K562 (cell line): ENCODE results near the gene ZNF260. TPM values are rescaled to one million over a fixed set of nuclear protein-coding genes. Genes with fewer than 3 reads are reported as not detected.

Source experiments
- BACH1 ChIP-seq: fragments of 200-800 bp; sonication (Bioruptor generic); IDR thresholded peaks from 2 replicates; pipeline ENCODE4 v1.6.1; 2016; ENCODE audit warnings: missing genetic modification characterization, missing compliant biosample characterization
- CBX2 ChIP-seq: fragments of 200-600 bp; sonication (generic); IDR thresholded peaks from one replicate; pipeline ENCODE4 v1.6.1; 2012; ENCODE audit warnings: mild to moderate bottlenecking, low read length, inconsistent platforms; ENCODE audit not compliant: insufficient read depth, poor library complexity, severe bottlenecking
- CEBPG ChIP-seq, 3 experiments: fragments of 200-800 bp in 1 of 3; sonication (Bioruptor generic) in 1 of 3; sonication (generic) in 1 of 3; formaldehyde crosslinking in 1 of 3; IDR thresholded peaks in 2 of 3; conservative IDR thresholded peaks in 1 of 3; 2 replicates each; pipeline versions ENCODE4 v1.6.1 to v1.8.0; 2016 to 2022; ENCODE audit warnings: missing compliant biosample characterization in 2 of 3, missing genetic modification characterization in 2 of 3, mild to moderate bottlenecking in 1 of 3, missing genetic modification reagents in 1 of 3
- DACH1 ChIP-seq: fragments of 450-650 bp; IDR thresholded peaks from 2 replicates; pipeline ENCODE4 v1.6.1; 2018; ENCODE audit not compliant: partially characterized antibody
- E2F8 ChIP-seq: fragments of 450-650 bp; IDR thresholded peaks from 2 replicates; pipeline ENCODE4 v1.7.1; 2018; ENCODE audit warnings: mild to moderate bottlenecking, low read depth; ENCODE audit not compliant: partially characterized antibody
- FOXA3 ChIP-seq, 2 experiments: fragments of 450-650 bp in 1 of 2; sonication (generic) in 1 of 2; formaldehyde crosslinking; IDR thresholded peaks in 1 of 2; conservative IDR thresholded peaks in 1 of 2; 2 replicates each; pipeline versions ENCODE4 v1.4.0 to v1.8.0; 2020 to 2022; ENCODE audit warnings: mild to moderate bottlenecking in 2 of 2, missing genetic modification reagents in 1 of 2
- MAFF ChIP-seq: IDR thresholded peaks from 2 replicates; pipeline ENCODE4 v1.6.1; 2012; ENCODE audit warnings: low read length, improper control_type of control experiment
- MED1 ChIP-seq: sonication (generic); formaldehyde crosslinking; IDR thresholded peaks from 2 replicates; pipeline ENCODE4 v1.8.1; 2023; ENCODE audit warnings: missing genetic modification reagents, borderline replicate concordance
- NR2C2 ChIP-seq, 2 experiments: fragments of 200-800 bp in 1 of 2; sonication (Bioruptor generic) in 1 of 2; sonication (generic) in 1 of 2; formaldehyde crosslinking in 1 of 2; IDR thresholded peaks; 2 replicates each; pipeline versions ENCODE4 v1.6.1 to v1.8.0; 2016 to 2022; ENCODE audit warnings: mild to moderate bottlenecking in 1 of 2, missing compliant biosample characterization in 1 of 2, missing genetic modification characterization in 1 of 2, missing genetic modification reagents in 1 of 2
- PURB ChIP-seq: sonication (generic); formaldehyde crosslinking; IDR thresholded peaks from 2 replicates; pipeline ENCODE4 v1.9.0; 2021; ENCODE audit warnings: low read depth, mild to moderate bottlenecking, missing genetic modification reagents
- TAF15 ChIP-seq: fragments of 200-400 bp; formaldehyde crosslinking; IDR thresholded peaks from 2 replicates; pipeline ENCODE4 v1.6.1; 2017; ENCODE audit warnings: mild to moderate bottlenecking, low read depth, low read length, moderate library complexity
- ZBTB2 ChIP-seq: fragments of 450-650 bp; IDR thresholded peaks from 2 replicates; pipeline ENCODE4 v1.6.1; 2016; ENCODE audit warnings: antibody characterized with exemption
- ZBTB7A ChIP-seq: IDR thresholded peaks from 2 replicates; pipeline ENCODE4 v1.6.1; 2011; ENCODE audit warnings: low read depth, mild to moderate bottlenecking, low read length, moderate library complexity, borderline replicate concordance; ENCODE audit not compliant: control insufficient read depth
- ZNF699 ChIP-seq: fragments of 250-450 bp; sonication (Bioruptor Pico); IDR thresholded peaks from 2 replicates; pipeline ENCODE4 v1.8.0; 2021; ENCODE audit warnings: mild to moderate bottlenecking, moderate library complexity; ENCODE audit not compliant: insufficient replicate concordance
- ZNF77 ChIP-seq: fragments of 250-450 bp; sonication (Bioruptor Pico); IDR thresholded peaks from 2 replicates; pipeline ENCODE4 v1.5.0; 2020
- polyA plus RNA-seq, 8 experiments: library from polyadenylated mRNA; depleted of rRNA in 4 of 8; stranded (reverse) in 5 of 8; unstranded in 3 of 8; fragments of >200 nt; fragmentation: Nextera tagmentation in 2 of 8; fragmentation: Illumina TruSeq in 1 of 8; extraction: Ambion mirVana in 2 of 8; extraction: Trizol in 1 of 8; gene quantifications; 2 replicates each; pipeline versions ENCODE4 v1.2.1 to v1.2.3, GENCODE V29; 2011 to 2014; ENCODE audit warnings: inconsistent platforms in 1 of 8, missing spikeins in 1 of 8
- total RNA-seq, 7 experiments: library from RNA; depleted of rRNA in 6 of 7; stranded (reverse); fragments of >200 nt in 6 of 7; fragmentation: Illumina TruSeq in 2 of 7; extraction: Trizol in 2 of 7; gene quantifications; 2 replicates each; pipeline versions ENCODE4 v1.2.1 to v1.2.3, GENCODE V29; 2011 to 2021; ENCODE audit warnings: low replicate concordance in 1 of 7
- TF ChIP-seq, protein P1 (sequence below), 2 experiments: fragments of 450-650 bp in 1 of 2; IDR thresholded peaks; 2 replicates each; pipeline ENCODE4 v1.6.1; 2011 to 2017; ENCODE audit warnings: low read depth in 2 of 2, antibody characterized with exemption in 1 of 2, borderline replicate concordance in 1 of 2, low read length in 1 of 2, mild to moderate bottlenecking in 1 of 2, mixed read lengths in 1 of 2; ENCODE audit not compliant: control insufficient read depth in 1 of 2
- TF ChIP-seq, protein P2 (sequence below): fragments of 150-350 bp; conservative IDR thresholded peaks from 2 replicates; pipeline ENCODE4 v1.6.1; 2014; ENCODE audit warnings: low read length

The ZNF260 gene
- total and polyA plus RNA-seq, 9 of the 15 experiments (the other 6 are each of a cell fraction or from before 2014, with no cell fraction given) = 2.6 to 16.6 (median 5.8) TPM

DNA sequence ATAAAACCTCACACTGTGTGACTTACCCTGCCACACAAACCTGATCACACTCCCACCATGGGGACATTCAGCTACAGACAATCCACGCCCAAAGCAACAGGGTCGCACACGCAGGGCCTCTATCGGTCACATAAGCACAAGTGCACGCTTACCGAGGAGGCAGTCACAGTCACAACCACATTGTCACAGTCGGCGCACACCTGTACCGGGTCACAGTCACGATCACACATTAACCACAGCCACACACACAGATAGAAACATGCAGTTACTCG is 39.3 kb downstream of the ZNF260 start (continued):
- TF ChIP-seq BACH1 (tag) (no peak), E2F8 (no peak), ZNF77 (no peak), ZNF699 (CRISPR knock-in tag) (no peak), CBX2 (no peak), NR2C2 (CRISPR knock-in tag; IDR thresholded peaks at IDR 0.05) (no peak), NR2C2 (tag; IDR thresholded peaks at IDR 0.05) (no peak), PURB (CRISPR knock-in tag) (no peak), FOXA3 (CRISPR knock-in tag; conservative IDR thresholded peaks at IDR 0.05 in 1 of 2, IDR thresholded peaks at IDR 0.05 in 1 of 2) (no peak), ZBTB7A (peak; percentile 32; the same call in 1 of the 2 replicates), CEBPG (CRISPR knock-in tag; IDR thresholded peaks at IDR 0.05) (no peak), CEBPG (tag; conservative IDR thresholded peaks at IDR 0.05 in 1 of 2, IDR thresholded peaks at IDR 0.05 in 1 of 2) (no peak), DACH1 (no peak), ZBTB2 (no peak), MED1 (CRISPR knock-in tag) (no peak), TAF15 (no peak), MAFF (no peak)
- TF ChIP-seq, protein P1, sequence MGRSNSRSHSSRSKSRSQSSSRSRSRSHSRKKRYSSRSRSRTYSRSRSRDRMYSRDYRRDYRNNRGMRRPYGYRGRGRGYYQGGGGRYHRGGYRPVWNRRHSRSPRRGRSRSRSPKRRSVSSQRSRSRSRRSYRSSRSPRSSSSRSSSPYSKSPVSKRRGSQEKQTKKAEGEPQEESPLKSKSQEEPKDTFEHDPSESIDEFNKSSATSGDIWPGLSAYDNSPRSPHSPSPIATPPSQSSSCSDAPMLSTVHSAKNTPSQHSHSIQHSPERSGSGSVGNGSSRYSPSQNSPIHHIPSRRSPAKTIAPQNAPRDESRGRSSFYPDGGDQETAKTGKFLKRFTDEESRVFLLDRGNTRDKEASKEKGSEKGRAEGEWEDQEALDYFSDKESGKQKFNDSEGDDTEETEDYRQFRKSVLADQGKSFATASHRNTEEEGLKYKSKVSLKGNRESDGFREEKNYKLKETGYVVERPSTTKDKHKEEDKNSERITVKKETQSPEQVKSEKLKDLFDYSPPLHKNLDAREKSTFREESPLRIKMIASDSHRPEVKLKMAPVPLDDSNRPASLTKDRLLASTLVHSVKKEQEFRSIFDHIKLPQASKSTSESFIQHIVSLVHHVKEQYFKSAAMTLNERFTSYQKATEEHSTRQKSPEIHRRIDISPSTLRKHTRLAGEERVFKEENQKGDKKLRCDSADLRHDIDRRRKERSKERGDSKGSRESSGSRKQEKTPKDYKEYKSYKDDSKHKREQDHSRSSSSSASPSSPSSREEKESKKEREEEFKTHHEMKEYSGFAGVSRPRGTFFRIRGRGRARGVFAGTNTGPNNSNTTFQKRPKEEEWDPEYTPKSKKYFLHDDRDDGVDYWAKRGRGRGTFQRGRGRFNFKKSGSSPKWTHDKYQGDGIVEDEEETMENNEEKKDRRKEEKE (IDR thresholded peaks at IDR 0.05; ENCODE audit: borderline replicate concordance in 1 of 2, control insufficient read depth in 1 of 2, low read depth in 2 of 2, low read length in 1 of 2) = no peak
- TF ChIP-seq, protein P2, sequence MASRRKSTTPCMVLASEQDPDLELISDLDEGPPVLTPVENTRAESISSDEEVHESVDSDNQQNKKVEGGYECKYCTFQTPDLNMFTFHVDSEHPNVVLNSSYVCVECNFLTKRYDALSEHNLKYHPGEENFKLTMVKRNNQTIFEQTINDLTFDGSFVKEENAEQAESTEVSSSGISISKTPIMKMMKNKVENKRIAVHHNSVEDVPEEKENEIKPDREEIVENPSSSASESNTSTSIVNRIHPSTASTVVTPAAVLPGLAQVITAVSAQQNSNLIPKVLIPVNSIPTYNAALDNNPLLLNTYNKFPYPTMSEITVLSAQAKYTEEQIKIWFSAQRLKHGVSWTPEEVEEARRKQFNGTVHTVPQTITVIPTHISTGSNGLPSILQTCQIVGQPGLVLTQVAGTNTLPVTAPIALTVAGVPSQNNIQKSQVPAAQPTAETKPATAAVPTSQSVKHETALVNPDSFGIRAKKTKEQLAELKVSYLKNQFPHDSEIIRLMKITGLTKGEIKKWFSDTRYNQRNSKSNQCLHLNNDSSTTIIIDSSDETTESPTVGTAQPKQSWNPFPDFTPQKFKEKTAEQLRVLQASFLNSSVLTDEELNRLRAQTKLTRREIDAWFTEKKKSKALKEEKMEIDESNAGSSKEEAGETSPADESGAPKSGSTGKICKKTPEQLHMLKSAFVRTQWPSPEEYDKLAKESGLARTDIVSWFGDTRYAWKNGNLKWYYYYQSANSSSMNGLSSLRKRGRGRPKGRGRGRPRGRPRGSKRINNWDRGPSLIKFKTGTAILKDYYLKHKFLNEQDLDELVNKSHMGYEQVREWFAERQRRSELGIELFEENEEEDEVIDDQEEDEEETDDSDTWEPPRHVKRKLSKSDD = no peak
